Upper lobe of right lung (tissue), 1 donor: Measurements from ENCODE around the gene RERE. TPM values are rescaled to one million over a fixed set of nuclear protein-coding genes. Genes with fewer than 3 reads are reported as not detected.

Source experiments
- ATAC-seq: fragments of 200-7000 bp; cut with Tn5 transposase; one replicate; pipeline ENCODE4 v1.9.1; 2020; ENCODE audit warnings: mild to moderate bottlenecking, moderate library complexity
- DNase-seq: peaks from one replicate; pipeline ENCODE4 v3.0.0-alpha.2; 2020
- H3K27ac ChIP-seq: fragments of 200-600 bp; one replicate; pipeline ENCODE4 v1.8.0; 2022
- H3K27me3 ChIP-seq: fragments of 200-600 bp; one replicate; pipeline ENCODE4 v1.8.0; 2022; ENCODE audit warnings: mild to moderate bottlenecking
- H3K36me3 ChIP-seq: fragments of 200-600 bp; one replicate; pipeline ENCODE4 v1.8.0; 2022
- H3K4me1 ChIP-seq: fragments of 200-600 bp; one replicate; pipeline ENCODE4 v1.8.0; 2022
- H3K4me3 ChIP-seq: fragments of 200-600 bp; one replicate; pipeline ENCODE4 v1.8.0; 2022; ENCODE audit warnings: mild to moderate bottlenecking
- H3K9me3 ChIP-seq: fragments of 200-600 bp; one replicate; pipeline ENCODE4 v1.8.0; 2022
- intact Hi-C: fragments of 100-400 bp; cut with DNase I; formaldehyde crosslinking; loops from one replicate; pipeline ENCODE4 v1.11.0; 2022
- total RNA-seq: library from RNA; stranded (reverse); fragmentation: NEBNext Ultra II Directional; extraction: Animal tissue kit (Norgen Biotek cat#: 25700); gene quantifications from one replicate; pipeline ENCODE4 v1.2.1, GENCODE V29; 2021
- TF ChIP-seq, protein P1 (sequence below): fragments of 200-600 bp; IDR thresholded peaks from one replicate; pipeline ENCODE4 v1.8.0; 2022; ENCODE audit warnings: antibody characterized with exemption
- donor health status: DM: no; HTN: yes; CAD: no; lungs with severe emphysema.

The RERE gene
- total RNA-seq, 1 donor from 2014 or later, result 99.6 TPM

DNA sequence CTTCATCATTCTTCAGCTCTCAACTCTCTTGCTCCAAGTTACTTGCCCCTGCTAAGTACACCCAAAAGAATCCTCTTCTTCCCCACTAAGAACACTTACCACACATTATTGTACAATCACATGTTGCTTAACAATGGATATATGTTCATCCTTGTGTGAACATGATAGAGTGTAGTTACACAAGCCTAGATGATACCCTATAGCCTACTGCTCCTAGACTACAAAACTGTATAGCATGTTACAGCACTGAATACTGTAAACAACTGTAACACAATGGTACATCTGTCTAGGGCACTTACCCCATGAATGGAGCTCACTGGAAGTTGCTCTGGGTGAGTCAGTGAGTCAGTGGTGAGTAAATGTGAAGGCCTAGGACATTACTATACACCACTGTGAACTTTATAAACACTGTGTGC is 77.4 kb downstream of the RERE start:
- Histone ChIP-seq H3K9me3 (no peaks in the 10 kb centered on the region), H3K4me3 (no peak overlapping the region), H3K27me3 (no peaks in the 10 kb centered on the region), H3K4me1 (no peaks in the 10 kb centered on the region), H3K36me3 (no peaks in the 10 kb centered on the region), H3K27ac (no peak overlapping the region)
- TF ChIP-seq, protein P1, sequence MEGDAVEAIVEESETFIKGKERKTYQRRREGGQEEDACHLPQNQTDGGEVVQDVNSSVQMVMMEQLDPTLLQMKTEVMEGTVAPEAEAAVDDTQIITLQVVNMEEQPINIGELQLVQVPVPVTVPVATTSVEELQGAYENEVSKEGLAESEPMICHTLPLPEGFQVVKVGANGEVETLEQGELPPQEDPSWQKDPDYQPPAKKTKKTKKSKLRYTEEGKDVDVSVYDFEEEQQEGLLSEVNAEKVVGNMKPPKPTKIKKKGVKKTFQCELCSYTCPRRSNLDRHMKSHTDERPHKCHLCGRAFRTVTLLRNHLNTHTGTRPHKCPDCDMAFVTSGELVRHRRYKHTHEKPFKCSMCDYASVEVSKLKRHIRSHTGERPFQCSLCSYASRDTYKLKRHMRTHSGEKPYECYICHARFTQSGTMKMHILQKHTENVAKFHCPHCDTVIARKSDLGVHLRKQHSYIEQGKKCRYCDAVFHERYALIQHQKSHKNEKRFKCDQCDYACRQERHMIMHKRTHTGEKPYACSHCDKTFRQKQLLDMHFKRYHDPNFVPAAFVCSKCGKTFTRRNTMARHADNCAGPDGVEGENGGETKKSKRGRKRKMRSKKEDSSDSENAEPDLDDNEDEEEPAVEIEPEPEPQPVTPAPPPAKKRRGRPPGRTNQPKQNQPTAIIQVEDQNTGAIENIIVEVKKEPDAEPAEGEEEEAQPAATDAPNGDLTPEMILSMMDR, result no peak
- DNase-seq, result no peak
- ATAC-seq, result no peak
- intact Hi-C loops, result no loop called here

DNA sequence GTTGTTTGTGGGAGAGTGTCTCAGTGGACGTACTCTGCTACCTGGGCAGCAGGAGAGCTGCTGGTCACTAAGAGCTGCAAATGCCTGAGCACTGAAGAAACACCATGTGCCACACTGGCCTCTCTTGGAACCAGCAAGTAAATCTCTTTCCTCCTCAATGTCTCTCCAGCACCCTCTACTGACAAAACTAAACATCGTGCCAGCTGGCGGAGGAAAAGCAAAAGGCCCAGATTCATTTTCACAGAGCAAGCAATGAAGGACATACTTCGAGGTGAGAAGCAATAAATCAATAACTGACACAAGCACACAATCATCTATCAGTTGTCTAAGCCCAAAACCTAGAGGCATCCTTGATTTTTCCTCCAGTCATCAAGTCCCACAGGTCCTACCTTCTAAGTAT is 78.1 kb downstream of the RERE start:
- H3K4me3 ChIP-seq, result no peak overlapping the region
- H3K4me1 ChIP-seq, result no peaks in the 10 kb centered on the region
- ATAC-seq (no peak), DNase-seq (no peak)
- no peaks in the 10 kb centered on the region for H3K36me3 ChIP-seq
- TF ChIP-seq, protein P1, result no peak
- intact Hi-C loops, result no loop called here
- H3K27me3 ChIP-seq, result no peaks in the 10 kb centered on the region
- H3K27ac ChIP-seq, result no peak overlapping the region
- no peaks in the 10 kb centered on the region for H3K9me3 ChIP-seq

- H3K27ac ChIP-seq, result no peak overlapping the region
- no peak for ATAC-seq
- H3K36me3 ChIP-seq, result no peaks in the 10 kb centered on the region
- H3K9me3 ChIP-seq, result no peaks in the 10 kb centered on the region
- no peak overlapping the region for H3K4me3 ChIP-seq
- intact Hi-C loops, result no loop called here
- no peaks in the 10 kb centered on the region for H3K4me1 ChIP-seq
- no peaks in the 10 kb centered on the region for H3K27me3 ChIP-seq
- TF ChIP-seq, protein P1, result no peak
- DNase-seq, result no peak
These were observed 80.5 kb downstream of the RERE start for GRCh38 chr1:8736927-8737326.

- DNase-seq, result no peak
- H3K27ac ChIP-seq, result no peak overlapping the region
- TF ChIP-seq, protein P1, result no peak
- no peaks in the 10 kb centered on the region for H3K36me3 ChIP-seq
- no peak overlapping the region for H3K4me3 ChIP-seq
- intact Hi-C loops, result no loop called here
- H3K4me1 ChIP-seq, result no peaks in the 10 kb centered on the region
- ATAC-seq, result peak; percentile 84
- no peaks in the 10 kb centered on the region for H3K27me3 ChIP-seq
- peaks cover 8% of the 10 kb centered on the region for H3K9me3 ChIP-seq
These were observed 84.0 kb downstream of the RERE start for GRCh38 chr1:8733484-8733883.

GRCh38 chr1:8731162-8731561 is 86.3 kb downstream of the RERE start:
- DNase-seq (no peak), ATAC-seq (no peak)
- intact Hi-C loops, result no loop called here
- Histone ChIP-seq H3K36me3 (no peaks in the 10 kb centered on the region), H3K4me3 (no peak overlapping the region), H3K27ac (no peak overlapping the region), H3K9me3 (peaks cover 8% of the 10 kb centered on the region), H3K4me1 (no peaks in the 10 kb centered on the region), H3K27me3 (no peaks in the 10 kb centered on the region)
- TF ChIP-seq, protein P1, result no peak

DNA sequence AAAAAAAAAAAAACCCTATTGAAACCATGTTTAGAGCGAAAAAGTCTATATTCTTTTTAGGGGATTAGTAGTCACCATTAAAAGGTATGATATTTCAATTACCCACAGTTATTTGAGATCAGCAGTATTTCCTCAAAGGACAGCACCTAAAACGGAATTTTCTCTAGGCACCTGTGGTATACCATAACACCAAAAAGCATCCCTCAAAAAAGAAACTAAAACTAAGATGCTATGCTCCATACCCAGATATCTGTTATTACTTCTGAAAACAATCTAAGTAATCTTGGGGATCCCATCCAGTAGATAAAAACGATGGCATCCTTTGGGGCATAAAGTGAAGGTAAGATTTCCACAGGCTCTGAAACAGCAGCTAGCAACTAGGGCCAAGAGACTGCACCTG is 89.0 kb downstream of the RERE start:
- ATAC-seq (no peak), DNase-seq (no peak)
- no peak overlapping the region for H3K27ac ChIP-seq
- H3K9me3 ChIP-seq, result peaks cover 8% of the 10 kb centered on the region
- no peaks in the 10 kb centered on the region for H3K27me3 ChIP-seq
- no peak overlapping the region for H3K4me3 ChIP-seq
- no peaks in the 10 kb centered on the region for H3K4me1 ChIP-seq
- intact Hi-C loops, result no loop called here
- TF ChIP-seq, protein P1, result no peak
- H3K36me3 ChIP-seq, result no peaks in the 10 kb centered on the region
